IPS-11a (cell line): Measurements from ENCODE around the gene CBLN3.
A peak's percentile ranks its signal among the peaks of the same experiment; 100 is the strongest.
"Not testable (repeated sequence)": the region's sequence is repeated elsewhere in the genome, so short reads cannot be mapped to it uniquely, and the experiment has no call there.

Source experiments
- H3K4me3 ChIP-seq: one replicate; pipeline ENCODE4 v1.5.1; 2013; ENCODE audit warnings: low read depth, low read length, control low read depth

The CBLN3 gene

DNA sequence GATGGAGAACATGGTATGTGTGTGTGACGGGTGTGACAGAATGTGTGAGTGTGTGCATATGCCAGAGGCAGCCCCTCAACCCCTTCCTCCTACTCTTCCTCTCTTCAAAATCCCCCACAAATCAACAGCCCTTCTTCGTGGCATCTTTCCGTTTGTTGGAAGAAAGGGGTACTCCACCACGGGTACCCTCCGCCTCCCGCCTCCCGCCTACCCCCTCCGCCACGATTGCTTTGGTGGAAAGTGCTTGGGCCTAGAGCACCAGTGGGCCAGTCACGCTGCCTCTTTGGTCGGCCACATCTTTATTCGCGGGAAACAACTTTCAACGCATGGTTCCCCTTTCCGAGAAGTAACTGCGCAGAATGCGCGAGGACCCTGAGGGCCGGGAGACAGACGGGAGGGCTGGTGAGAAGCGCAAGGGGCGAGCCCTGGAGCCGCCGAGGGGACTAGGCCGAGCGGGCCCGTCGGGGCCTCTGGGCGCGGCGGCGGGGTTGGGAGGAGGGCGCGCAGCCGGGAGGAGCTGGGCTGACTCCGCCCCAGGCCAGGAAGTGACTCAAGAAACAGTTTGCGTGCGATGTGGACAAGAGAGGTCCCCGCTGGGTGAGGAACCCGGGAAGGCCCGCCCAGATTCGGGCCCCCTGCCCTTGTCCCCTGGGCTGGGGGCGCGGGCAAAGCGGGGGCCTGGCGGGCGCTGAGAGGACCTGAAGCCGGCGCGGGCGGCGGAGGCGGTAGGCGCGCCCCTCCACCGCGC lies at the start of gene CBLN3, which contains the start of gene KHNYN:
Gene CBLN3, minus strand, starts transcription at position 274 of the 748 bp plus-strand sequence. CDS start 614 bp downstream, outside the sequence.
Gene KHNYN, plus strand, starts transcription at position 560 of the 748 bp plus-strand sequence. CDS start 777 bp downstream, outside the sequence.
- peak within 1 kb of the TSS; percentile 75 for H3K4me3 ChIP-seq

DNA sequence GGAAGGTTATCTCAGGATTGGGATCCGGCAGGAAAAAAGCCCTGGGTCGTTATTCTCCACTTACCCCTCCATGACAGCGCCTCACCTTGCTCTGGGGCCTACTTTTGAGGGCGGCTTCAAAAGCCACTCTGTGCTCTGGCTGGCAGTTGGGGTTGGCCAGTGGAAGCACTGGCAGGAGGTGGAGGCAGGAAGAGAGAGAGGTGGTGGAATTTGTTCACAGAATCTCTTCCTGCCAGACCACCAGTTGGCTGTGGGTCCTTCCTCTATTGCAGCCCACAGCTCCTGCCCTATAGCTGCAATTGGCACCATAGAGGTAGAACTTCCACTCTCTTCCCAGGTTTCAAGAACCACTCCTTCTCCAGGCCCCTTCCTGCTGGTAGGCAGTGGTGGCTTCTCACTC lies 45.8 kb upstream of the CBLN3 start:
- H3K4me3 ChIP-seq: no peak overlapping the region

DNA sequence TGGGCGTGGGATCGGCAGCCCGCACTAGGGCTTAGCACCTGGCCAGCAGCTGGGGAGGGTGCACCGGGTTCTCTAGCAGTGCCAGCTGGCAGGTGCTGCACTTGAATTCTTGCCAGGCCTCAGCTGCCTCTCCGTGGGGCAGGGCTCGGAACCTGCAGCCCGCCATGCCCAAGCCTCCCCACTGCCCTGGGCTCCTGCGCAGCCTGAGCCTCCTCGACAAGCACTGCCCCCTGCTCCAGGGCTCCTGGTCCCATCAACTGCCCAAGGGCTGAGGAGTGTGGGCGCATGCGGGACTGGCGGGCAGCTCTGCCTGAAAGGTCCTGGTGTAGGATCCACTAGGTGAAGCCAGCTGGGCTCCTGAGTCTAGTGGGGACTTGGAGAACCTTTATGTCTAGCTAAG lies 43.7 kb upstream of the CBLN3 start:
- H3K4me3 ChIP-seq: no peak overlapping the region

DNA sequence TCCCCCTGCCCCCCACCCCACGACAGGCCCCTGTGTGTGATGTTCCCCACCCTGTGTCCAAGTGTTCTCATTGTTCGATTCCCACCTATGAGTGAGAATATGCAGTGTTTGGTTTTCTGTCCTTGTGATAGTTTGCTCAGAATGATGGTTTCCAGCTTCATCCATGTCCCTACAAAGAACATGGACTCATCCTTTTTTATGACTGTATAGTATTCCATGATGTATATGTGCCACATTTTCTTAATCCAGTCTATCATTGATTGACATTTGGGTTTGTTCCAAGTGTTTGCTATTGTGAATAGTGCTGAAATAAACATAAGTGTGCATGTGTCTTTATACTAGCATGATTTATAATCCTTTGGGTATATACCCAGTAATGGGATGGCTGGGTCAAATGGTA lies 41.0 kb upstream of the CBLN3 start:
- not testable (repeated sequence) for H3K4me3 ChIP-seq

DNA sequence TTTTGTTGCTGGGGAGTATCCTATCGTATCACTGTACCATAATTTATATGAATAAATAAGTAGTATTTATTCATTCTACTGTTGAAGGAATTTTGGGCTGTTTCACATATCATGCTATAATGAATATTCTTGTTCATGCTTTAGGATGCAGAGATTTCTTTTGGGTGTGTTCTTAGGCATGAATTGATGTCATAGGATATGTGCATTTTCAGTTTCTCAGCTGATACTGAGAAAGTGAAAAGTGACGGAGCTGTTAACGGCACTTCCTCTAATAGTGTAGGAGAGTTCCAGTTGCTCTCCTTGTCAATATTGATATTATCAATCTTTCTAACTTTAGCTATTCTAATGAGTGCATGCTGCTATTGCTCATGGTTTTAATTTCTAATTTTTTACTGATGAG lies 36.3 kb upstream of the CBLN3 start:
- H3K4me3 ChIP-seq: no peak overlapping the region

DNA sequence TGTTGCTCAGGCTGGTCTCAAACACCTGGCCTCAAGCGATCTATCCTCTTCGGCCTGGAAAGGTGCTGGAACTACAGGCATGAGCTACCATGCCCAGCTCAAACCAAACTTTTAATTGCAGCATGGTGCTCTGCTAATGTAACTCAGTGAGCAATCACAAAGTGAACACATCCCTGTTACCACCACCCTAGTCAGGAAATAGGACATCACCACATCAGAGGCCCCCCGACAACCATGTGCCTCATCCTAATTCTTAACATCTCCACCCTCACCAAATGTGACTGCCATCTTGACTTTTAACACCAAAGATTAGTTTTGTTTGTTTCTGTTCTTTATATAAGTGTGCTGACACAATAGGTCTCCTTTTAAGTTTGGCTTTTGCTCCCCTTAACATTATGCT lies 35.9 kb upstream of the CBLN3 start:
- no peak overlapping the region for H3K4me3 ChIP-seq

DNA sequence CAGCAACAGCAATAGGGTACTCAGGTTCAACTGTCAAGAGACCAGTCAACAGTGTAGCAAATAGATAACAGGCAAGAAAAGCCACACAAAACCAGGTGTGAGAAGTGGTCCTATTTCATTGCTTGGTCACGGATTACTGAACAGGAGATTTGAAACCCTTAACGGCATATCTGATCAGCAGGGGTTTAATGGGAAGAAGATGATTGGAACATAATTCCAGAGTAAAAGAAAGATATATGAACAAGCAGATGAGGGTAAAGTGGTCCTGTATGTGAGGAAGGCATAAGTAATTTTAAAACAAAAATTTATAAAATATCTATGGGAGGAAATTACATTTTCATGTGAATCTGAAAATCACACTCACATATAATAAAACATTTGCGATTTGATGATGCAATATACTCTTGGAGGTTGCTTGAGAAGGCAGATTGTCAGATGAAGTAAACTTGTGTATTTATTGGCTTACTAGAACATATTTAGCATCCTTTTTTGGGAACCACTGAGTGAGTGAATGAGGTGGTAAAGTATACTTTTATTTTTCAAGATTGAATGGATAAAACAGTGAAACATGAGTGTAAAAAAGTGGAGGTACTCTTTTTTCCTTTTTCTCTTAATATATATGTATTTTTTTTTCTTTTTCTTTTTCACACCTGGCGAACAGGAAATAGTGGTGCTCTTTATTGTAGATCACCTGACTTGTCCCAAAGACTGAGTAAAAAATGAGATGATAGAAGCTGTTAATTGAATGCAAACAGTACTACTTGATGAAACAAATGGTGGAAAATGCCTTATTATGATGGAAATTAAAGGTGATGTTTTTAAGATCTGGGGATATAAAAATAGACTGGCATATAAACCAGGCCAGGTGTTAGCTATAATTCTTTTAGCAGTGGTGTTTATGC lies 34.7 kb upstream of the CBLN3 start:
- no peak overlapping the region for H3K4me3 ChIP-seq

DNA sequence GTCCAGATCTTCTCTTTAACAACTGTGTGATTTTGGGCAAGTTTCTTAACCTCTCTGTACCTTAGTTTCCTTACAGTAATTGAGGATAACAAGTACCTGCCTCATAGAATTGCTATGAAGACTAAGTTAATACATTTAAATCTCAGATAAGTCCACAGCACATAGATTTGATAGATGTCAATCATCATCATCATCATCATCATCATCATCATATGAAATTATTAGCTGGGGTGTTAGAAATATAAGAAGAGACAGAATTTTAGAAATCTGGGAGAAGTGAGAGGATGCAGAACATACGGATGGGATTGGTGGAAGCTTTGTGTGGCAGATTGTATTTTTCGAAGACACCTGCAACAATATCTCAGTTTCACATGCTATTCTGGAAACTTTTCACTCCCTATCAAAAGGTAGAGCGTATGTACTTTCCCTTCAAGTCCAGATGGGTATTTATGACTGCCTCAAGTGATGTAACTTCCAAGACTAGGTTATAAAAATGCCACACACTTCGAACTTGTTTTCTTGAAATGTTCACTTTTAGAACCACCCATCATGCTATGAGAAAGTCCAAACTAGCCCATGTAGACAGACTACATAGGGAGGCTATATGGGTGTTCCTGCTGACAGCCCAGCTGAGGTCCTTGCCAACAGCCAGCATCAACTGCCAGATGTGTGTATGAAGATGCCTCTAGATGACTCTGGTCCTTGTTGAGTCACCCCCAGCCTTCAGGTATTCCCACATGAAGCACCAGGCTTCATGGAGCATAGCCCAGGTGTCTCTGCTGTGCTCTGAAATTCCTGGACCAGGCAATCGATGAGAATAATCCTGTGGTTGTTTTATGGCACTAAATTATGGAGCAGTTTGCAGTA lies 33.8 kb upstream of the CBLN3 start:
- no peak overlapping the region for H3K4me3 ChIP-seq

DNA sequence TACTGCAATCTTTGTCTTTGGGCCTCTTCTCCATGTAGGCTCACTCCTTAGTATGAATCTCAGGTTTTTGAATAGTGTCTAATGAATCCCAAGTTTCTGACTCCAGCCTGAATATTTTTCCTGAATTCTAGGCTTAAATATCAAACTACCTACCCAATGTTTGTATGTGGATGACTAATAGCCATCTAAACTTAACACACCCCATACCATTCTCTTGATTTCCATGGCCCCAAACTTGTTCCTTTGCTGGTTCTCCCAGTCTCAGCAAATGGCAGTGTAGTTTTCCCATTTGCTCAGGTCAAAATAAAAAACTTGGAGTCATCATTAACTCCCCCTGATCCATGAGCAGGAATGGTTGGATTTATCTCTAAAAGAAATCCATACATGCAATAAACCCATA lies 31.9 kb upstream of the CBLN3 start:
- no peak overlapping the region for H3K4me3 ChIP-seq

DNA sequence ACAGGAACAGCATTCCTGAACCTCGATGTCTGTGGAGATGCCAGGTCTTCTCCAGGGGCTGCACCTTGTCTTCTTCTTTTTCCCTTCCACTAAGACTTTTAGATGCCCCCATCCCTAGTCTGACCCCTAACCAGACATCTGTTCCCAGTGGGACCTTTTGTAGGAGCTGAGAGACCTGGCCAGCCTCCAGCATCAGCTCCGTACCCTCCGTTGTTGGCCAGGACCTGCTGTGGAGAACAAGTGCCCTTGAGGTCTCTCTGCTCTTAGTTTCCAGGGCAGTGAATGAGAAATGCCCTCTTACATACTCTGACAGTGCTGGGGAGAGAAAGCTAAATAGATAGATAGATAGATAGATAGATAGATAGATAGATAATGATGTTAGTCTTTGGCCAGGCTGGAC lies 29.9 kb upstream of the CBLN3 start:
- H3K4me3 ChIP-seq: no peak overlapping the region

DNA sequence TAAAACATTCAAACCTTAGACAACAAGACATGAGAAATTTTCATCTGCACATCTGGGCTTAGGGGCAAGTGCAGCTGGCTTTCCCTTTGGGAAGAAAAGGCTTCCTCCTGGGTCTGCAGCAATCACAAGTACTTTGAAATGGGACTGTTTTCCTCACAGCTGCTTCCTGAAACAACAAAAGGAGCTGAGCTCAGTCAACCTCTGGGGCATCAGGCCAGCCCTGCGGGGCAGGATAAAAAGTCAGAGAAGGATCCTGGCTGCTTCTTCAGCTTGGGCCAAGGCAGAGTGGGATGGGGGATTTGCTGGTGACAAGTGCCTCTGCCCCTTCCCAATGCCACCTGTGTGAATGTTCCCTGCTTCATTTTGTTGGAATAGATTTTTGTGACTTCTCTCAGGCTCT lies 29.3 kb upstream of the CBLN3 start:
- H3K4me3 ChIP-seq: no peak overlapping the region

DNA sequence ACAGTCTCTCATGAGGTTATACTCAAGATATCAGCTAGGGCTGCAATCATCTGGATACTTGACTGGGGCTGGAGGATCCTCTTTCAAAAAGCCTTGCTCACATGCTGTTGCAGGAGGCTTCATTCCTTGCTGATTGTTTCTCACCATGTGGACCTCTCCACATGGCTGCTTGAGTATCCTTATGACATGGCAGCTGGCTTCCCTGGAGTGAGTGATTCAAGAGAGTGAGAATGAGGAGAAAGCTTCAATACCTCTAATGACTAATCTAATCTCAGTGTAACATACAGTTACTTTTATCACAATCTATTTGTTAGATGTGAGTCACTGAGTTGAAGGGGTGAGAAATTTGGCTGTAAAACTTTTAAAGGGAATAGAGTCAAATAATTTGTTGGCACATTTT lies 27.5 kb upstream of the CBLN3 start:
- no peak overlapping the region for H3K4me3 ChIP-seq

DNA sequence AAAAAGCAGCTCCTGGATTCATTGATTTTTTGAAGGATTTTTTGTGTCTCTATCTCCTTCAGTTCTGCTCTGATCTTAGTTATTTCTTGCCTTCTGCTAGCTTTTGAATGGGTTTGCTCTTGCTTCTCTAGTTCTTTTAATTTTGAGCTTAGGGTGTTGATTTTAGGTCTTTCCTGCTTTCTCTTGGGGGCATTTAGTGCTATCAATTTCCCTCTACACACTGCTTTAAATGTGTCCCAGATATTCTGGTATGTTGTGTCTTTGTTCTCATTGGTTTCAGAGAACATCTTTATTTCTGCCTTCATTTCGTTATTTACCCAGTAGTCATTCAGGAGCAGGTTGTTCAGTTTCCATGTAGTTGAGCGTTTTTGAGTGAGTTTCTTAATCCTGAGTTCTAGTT lies 21.4 kb upstream of the CBLN3 start:
- not testable (repeated sequence) for H3K4me3 ChIP-seq

DNA sequence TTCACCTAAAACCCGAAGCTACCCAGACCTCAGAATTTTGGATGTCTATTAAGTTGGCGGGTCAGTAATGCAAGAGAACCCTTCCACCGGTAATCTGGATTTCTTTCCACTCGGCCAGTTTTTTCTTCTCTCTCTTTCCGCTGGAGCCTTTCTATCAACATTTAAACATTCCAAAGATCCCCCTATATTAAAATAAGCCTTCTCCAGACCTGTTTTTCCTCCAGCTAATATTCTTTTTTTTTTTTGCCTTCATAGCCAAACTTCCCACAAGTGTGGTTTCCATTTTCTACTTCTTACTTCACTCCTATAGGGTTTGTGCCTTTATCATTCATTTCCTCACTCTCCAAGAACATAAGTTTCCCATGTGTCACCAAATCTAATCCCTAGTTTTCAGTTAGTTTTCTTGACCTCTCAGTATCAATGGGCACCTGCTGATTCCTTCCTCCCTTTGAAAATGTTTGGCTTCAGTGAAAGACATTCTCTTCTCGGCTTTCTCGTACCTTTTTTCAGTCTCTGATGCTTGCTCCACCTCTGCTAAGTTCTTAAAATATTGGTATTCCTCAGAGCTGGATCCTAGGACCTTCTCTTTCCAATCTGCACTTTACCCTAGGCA lies 13.7 kb upstream of the CBLN3 start:
- H3K4me3 ChIP-seq: peak overlapping the region; percentile 89

DNA sequence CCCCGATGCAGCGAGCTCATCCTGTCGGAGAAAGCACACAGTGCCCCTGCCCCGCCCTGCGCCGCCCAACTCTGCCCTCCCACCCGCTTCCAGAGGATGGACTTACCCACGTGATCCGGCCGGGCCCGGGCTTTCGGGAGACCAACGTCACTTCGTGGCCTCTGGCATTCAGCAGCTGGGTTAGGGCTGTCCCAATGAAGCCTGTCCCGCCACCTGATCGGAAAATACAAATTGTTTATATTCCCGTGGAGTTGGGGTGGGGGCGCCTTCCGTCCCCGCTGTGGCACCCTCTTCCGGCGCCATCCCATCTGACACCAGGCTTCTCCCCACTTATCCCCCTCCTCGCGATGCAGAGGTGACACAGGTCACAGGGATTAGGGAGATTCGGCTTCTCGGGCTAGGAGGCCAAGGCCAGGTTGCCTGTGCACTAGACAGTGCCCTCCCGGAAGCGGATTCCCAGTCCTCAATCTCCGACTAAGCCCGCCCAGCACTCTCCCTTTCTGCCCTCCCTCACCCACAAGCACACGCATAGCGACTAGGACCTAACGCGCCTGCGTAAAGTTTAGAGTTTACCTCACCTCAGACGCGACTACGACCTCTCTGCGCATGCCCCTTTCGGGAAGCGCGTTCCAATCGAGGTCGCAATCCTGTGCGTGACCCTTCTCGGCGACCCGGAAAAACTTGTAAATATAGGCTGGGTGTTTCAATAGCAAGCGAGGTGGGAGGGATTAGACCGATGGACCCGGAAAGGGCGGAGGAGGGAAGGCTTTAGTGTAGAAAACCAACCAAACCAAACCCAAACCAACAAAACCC lies 13.0 kb upstream of the CBLN3 start, which contains the start of gene SDR39U1:
Gene SDR39U1, minus strand, starts transcription at position 537 of the 813 bp plus-strand sequence. Its CDS starts 7 bp downstream, at position 530.
- H3K4me3 ChIP-seq: peak within 1 kb of the TSS; percentile 89

DNA sequence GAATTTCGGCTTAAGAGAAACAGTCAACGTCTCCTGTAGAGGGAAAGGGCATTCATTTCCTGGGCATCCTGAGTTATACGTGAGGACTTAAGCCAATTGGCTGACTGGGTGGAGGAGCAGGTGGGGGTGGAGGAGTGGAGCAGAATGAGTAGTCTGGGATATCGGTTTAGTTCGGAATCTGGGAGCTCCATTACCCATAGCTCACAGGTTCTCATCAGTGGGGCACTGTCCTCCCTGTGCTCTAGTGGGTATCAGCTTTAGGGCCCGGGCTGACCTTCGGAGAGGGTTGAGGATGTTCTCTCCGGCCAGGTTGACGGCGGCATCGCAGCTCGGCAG lies 12.4 kb upstream of the CBLN3 start:
- peak overlapping the region; percentile 89 for H3K4me3 ChIP-seq

DNA sequence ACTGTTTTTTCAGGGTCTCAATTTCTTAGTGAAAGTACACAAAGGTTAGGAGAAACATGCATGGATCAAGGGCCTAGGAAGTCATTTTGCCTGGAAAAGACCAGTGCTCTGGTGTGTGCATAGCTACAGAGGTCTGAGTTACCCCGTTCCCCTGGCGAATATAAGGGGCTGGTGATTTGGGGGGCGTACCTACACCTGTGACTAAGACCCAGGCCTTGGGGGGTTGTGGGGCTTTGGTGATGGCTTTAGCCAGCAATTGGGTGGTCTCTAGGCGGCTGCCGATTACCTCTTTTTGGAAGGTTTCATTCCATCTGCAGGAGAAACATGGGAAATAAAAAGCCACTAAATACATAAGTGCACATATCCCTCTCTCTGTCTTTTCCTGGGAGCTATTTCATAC lies 12.0 kb upstream of the CBLN3 start:
- H3K4me3 ChIP-seq: peak overlapping the region; percentile 89

DNA sequence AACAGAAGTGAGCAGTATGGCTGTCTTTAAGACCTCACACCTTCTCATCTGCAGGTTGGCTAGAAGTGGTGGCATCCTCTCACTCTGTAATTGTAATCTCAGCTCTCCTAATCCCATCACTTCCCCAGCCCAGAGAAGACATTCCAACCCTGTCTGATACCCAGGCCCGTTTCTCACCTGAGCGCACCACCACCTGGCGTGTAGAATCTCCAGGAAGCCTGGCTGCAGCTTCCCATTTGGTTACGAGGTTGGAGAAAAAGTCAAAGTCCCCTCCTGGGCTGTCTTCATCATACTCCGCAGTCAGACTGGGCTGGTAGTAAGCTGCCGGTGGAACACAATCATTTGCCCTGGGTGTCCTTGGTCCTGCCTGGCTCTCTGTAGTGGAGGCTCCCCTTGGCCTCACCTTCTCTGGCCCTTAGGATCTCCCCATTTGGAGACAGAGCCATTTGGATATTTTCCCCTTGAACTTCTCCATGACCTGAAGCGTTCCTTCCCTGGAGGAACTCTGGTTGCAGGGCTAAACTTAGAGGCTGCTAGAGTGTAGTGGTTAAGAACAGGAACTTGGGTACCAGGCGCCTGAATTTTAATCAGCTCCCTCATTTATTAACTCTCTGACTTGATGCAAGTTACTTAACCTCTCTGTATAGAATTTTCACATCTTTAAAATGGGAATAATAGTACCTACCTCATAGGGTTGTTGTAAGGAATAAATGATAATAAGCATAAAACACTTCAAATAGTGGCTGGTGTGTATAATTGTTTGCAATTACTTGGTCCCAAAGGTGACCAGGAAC lies 11.3 kb upstream of the CBLN3 start:
- H3K4me3 ChIP-seq: no peak overlapping the region
